ENCODE measurements around the gene CSTB.

The CSTB gene

DNA sequence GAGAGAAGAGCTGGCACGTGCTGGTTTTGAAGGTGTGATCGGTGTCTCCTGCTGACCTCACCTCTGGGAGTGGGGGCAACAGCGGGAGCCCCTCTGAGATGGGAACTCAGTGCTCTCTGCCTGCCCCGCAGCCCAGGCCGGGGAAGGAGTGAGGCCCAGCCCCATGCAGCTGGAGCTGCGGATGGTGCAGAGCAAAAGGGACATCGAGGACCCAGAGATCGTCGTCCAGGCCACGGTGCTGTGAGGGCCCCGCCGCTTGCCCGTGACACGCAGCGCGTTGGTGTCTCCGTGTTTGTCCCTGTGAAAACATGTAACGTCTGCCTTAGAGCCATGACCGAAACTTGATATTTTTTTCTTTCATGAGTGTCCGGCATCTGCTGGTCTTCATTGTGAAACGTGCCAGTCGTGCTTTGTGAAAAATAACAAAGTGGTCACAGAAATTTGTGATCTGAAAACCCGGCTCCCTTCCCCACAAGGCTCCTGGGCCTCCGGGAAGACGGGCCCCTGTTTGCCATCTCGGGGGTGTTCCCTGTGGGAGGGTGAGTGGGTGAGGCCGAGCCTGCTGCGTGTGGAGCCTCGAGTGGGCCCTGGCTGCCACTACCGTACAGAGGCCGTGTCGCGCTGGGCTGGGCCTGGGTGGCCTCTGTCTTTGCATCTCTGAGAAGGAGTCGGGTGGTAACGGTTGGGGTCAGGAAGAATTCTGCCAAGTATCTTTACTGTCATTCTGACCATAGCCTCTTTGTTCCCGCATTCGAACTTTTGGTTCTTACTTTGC, 20.1 kb downstream of the CSTB start:
- no peak for DNase-seq (ENCODE audit: low read depth)
- no peak overlapping the region for H3K4me3 ChIP-seq (ENCODE audit: low read depth, low read length)

- no peak overlapping the region for H3K4me3 ChIP-seq (ENCODE audit: low read depth, low read length)
- no peak for DNase-seq (ENCODE audit: low read depth)
Measured at GRCh38 chr21:43754948-43755781, 20.9 kb downstream of the CSTB start.

DNA sequence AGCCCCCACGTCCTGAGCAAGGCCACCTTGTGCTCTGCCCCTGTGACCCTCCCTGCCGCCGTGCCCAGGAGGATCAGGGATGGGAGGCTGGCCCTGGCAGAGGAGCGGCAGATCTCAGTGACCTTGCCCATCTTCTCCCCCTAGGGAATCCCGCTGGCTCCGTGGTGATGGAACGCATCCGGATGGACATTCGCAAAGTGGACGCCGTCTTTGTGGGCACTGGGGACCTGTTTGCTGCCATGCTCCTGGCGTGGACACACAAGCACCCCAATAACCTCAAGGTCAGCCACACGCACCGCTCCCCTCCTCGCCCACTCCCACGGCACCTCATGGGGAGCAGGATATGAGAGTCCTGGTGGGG, 22.7 kb downstream of the CSTB start:
- no peak overlapping the region for H3K4me3 ChIP-seq (ENCODE audit: low read depth, low read length)
- DNase-seq (ENCODE audit: low read depth), result no peak

DNA sequence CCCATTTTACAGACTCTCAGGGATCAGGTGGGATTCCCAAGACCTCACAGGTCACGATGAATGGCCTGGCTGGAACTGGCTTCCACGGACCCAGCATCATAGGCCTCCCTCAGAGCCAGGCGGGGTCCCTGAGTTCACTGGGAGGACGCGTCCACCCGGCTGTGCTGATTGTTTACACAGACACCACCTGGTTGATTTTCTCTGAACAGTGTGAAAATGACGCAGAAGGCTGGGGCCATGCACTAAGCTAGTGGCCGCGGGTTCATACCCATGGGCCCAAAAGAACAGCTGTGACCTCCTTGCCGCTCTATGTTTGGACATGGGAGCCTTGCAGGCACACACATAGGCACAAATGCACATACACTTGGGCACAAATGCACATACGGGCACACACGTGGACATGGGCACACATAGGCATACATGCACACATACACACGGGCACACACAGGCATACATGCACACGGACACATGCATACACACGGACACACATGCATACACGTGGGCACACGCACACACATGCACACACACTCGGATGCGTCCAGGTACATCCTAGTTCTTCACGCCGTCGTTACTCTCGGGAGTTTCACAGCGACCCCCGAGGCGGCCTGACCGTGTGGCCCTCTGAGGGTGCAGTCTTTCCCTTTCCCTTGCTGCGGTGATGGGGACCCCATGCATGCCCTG, 23.2 kb downstream of the CSTB start:
- DNase-seq (ENCODE audit: low read depth), result no peak
- H3K4me3 ChIP-seq (ENCODE audit: low read depth, low read length), result no peak overlapping the region

- DNase-seq (ENCODE audit: low read depth), result no peak
Measured at GRCh38 chr21:43751955-43752591, 24.0 kb downstream of the CSTB start.

DNA sequence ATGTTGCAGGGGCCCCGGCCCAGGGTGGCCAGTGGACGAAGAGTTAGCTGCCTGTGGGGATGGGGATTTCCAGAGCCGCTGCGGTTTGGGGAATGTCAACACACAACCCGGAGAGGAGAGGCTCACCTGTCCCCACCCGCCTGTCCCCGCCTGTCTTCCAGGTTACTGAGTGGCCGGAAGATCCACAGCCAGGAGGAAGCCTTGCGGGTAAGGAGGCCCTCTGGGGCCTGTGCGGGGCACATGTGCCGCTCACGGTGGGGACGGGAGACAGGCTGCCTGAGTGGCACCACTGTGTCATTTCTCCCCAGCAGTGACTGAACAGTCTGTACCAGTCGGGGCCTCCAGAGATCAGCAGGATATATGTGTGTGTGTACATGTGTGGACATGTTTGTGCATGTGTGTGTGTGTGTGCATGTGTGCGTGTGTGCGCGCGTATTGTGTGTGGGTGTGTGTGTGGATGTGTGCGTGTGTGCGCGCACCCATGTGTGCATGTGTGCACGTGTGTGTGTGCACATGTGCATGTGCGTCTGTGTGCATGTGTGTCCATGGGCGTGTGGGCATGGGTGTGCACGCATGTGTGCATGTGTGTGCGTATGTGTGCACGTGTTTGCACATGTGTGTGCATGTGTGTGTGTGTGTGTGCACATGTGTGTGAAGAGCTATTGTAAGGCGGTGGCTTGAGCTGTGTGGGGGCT, 25.6 kb downstream of the CSTB start:
- H3K4me3 ChIP-seq (ENCODE audit: low read depth, low read length), result no peak overlapping the region

More at GRCh38 chr21:43751955-43752591, 24.0 kb downstream of the CSTB start:
- no peak overlapping the region for H3K4me3 ChIP-seq (ENCODE audit: low read depth, low read length)

DNA sequence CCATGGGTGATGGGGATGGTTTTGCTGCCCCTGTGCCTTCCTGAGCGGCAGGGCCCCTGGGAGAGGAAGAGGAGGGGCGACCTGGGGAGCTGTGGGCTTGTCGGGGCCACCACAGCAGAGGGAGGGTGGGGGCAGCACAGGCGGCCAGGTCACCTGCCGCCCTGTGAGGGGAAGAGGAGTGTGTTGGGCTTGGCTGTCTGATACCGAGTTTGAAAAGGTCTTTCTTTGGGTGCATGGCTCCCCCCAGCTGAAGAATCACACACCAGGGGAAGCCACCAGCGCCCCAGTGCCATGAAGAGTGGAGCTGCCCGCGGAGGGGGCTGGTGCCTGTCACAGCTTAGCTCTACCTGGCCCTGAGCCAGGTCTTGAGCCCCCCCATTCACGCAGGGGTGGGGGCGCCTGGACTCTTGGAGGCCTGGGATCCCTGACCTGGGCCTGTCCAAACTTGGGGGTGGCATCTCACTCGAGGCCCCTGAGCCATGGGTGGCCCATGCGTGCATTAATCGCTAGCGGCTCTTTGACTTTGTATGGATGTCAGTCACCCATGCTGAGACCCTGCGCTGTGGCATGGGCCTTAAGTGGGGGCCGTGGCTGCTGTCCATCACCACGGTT, 26.4 kb downstream of the CSTB start:
- no peak overlapping the region for H3K4me3 ChIP-seq (ENCODE audit: low read depth, low read length)
- no peak for DNase-seq (ENCODE audit: low read depth)

More for the DNA sequence above, 25.6 kb downstream of the CSTB start:
- no peak for DNase-seq (ENCODE audit: low read depth)

GRCh38 chr21:43748622-43749021, 27.5 kb downstream of the CSTB start:
- no peak overlapping the region for H3K4me3 ChIP-seq (ENCODE audit: low read depth, low read length)
- no peak for DNase-seq (ENCODE audit: low read depth)

DNA sequence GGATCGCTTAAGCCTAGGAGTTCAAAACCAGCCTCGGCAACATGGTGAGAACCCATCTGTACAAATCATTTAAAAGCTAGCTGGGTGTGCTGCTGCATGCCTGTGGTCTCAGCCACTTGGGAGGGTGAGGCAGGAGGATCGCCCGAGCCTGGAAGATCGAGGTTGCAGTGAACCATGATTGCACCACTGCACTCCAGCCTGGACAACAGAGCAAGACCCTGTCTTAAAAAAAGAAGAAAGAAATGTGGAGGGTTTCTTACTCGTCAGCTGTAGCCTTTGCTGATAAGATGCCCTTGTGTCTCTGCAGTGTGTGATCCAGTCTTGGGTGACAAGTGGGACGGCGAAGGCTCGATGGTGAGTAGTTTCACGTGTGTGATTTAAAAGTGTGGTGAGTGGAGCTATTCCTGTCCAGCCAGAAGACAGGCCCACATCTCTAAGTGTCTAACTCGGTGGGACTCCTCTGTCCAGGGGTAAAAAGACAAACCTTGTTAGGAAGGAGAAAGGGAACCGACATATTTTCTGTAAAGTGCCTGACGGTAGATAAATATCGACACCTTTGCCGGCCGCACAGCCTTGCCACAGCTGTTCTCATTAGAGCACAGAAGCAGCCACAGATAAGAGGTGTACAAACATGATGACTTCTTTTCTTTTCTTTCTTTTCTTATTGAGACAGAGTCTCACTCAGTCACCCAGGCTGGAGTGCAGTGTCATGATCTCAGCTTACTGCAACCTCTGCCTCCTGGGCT, 30.2 kb downstream of the CSTB start:
- H3K4me3 ChIP-seq (ENCODE audit: low read depth, low read length), result no peak overlapping the region
- no peak for DNase-seq (ENCODE audit: low read depth)

GRCh38 chr21:43744725-43745124, 31.4 kb downstream of the CSTB start:
- H3K4me3 ChIP-seq (ENCODE audit: low read depth, low read length), result no peak overlapping the region
- no peak for DNase-seq (ENCODE audit: low read depth)

DNA sequence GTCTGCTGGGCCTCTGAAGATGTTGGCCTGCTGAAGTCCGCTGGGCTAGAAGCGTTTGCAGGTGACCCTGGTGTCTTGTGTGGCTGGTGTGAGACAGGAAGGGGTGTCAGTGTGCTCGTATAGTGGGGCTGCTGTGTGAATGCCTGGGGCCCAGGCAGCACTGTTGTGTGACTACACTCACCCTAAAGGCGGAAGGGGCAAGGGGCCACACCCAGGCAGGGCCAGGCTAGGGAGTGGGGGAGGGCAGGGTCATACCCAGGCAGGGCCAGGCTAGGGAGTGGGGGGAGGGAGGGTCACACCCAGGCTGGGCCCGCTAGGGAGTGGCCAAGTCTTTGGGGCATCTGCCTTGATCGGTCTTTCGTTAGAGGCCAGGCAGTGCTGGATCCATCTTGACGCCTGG, 32.2 kb downstream of the CSTB start:
- H3K4me3 ChIP-seq (ENCODE audit: low read depth, low read length), result no peak overlapping the region
- no peak for DNase-seq (ENCODE audit: low read depth)

- DNase-seq (ENCODE audit: low read depth), result no peak
- H3K4me3 ChIP-seq (ENCODE audit: low read depth, low read length), result no peak overlapping the region
Measured at GRCh38 chr21:43741423-43742096, 34.5 kb downstream of the CSTB start.

- H3K4me3 ChIP-seq (ENCODE audit: low read depth, low read length), result no peak overlapping the region
- no peak for DNase-seq (ENCODE audit: low read depth)
Measured at GRCh38 chr21:43740497-43741156, 35.5 kb downstream of the CSTB start.

- H3K4me3 ChIP-seq (ENCODE audit: low read depth, low read length), result no peak overlapping the region
- DNase-seq (ENCODE audit: low read depth), result no peak
Measured at GRCh38 chr21:43739621-43740435, 36.3 kb downstream of the CSTB start.

- H3K4me3 ChIP-seq (ENCODE audit: low read depth, low read length), result no peak overlapping the region
- DNase-seq (ENCODE audit: low read depth), result no peak
Measured at GRCh38 chr21:43737158-43737950, 38.8 kb downstream of the CSTB start.

All from skeletal muscle cell (primary cell).